ENCODE results near the gene RIN2. TPM values are rescaled to one million over a fixed set of nuclear protein-coding genes. Genes with fewer than 3 reads are reported as not detected.

RIN2 gene
- total RNA-seq, 1 experiment from 2014 or later: 46.2 TPM

DNA sequence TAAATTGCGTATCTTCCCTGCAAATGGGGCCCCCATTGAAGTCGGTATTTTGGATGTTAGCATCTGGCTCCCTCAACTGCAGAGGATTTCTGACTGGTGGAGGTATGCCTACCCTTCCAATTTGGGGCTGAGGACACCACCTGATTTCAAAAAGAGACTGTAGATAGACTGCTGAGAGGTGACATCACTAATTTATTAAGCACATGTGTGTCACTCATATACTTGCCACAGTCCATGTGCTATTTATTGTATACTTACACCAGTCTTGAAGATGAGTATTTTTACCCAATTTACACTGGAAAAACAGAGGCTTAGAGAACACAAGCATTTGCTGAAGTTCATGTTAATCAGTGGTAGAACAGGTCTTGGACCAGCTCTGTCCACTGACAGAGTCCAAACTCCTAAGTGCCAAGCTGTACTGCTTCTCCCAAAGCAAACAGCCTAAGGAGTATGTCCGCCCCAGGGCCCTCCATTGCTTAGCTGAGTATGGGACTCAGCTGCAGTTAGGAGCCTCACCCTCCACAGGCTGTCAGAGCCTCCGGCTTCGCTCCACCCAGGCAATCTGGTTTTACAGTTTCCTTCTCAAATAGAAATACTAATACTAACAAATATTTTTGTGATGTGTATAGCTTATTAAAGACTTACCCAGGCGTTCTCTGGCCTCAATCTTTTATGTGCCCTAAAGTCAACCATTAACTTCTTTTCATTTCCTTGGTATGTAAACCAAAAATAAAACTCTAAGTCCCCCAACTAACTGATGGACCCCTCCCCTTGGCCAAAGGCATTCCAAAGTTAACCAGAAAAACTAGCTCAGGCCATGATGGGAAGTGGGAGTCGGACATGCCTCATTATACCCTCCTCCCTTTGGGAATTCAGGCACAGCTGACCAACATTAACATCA, 17.5 kb downstream of the RIN2 start:
- CTCF ChIA-PET: interaction anchor here (0.6 kb wide), 1 partner anchor 198 kb away, joined by 3 read pairs; no protein-coding TSS in a partner anchor

DNA sequence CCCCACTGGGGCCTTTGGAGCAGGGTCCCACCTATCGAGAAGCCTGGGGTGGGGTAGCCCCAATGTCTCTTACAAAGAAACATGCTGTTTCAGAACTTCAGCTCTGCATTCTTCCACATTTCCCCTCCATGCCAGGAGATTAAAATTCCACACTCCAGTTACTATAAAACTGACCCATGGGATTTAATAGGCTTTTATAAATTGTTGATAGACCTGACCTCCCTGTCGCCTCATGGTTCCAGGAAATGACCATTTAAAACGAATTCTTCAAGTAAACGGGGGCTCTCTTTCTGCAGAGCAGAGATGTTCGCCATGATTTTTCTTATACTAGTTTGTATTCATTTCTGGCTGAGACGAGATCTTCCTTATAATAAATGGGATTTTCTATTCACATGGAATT, 19.3 kb downstream of the RIN2 start:
- Histone ChIP-seq H3K4me1 (replicated peaks; ENCODE audit: insufficient read depth) (peaks cover 16% of the 10 kb centered on the region; the same call in 1 of the 2 replicates), H3K9me3 (ENCODE audit: insufficient read depth, low read depth) (no peaks in the 10 kb centered on the region), H3K4me2 (no peak overlapping the region), H2AFZ (no peak overlapping the region), H3K36me3 (ENCODE audit: low read depth) (no peaks in the 10 kb centered on the region), H3K79me2 (ENCODE audit: low read depth) (no peaks in the 10 kb centered on the region), H3F3A (ENCODE audit: insufficient read depth, low read depth) (no peaks in the 10 kb centered on the region), H3K27ac (no peak overlapping the region), H3K9me2 (ENCODE audit: insufficient read depth) (no peaks in the 10 kb centered on the region), H4K20me1 (ENCODE audit: insufficient read depth) (no peaks in the 10 kb centered on the region), H3K27me3 (ENCODE audit: insufficient read depth, low read depth) (no peaks in the 10 kb centered on the region), H3K4me3 (no peak overlapping the region)
- intact Hi-C loops (cut with micrococcal nuclease; ENCODE audit: unreplicated experiment): no loop called here
- ChIA-PET POLR2A (ENCODE audit: unreplicated experiment) (no interaction called here), CTCF (no interaction called here)
- no peak for DNase-seq
- no TSS peak for BruUV-seq (replicated peaks)
- TF ChIP-seq CTCF (conservative IDR thresholded peaks at IDR 0.05): no peak
- TF ChIP-seq EZH2 (IDR thresholded peaks at IDR 0.05; ENCODE audit: low read depth): no peak

More for the DNA sequence above, 17.5 kb downstream of the RIN2 start:
- POLR2A ChIA-PET (ENCODE audit: unreplicated experiment): interaction anchor here (0.5 kb wide), 1 partner anchor 197 kb away, joined by 4 read pairs; no protein-coding TSS in a partner anchor
- DNase-seq: peak in 1 of 2 experiments; percentile 63
- H3K4me2 ChIP-seq: no peak overlapping the region
- H3F3A ChIP-seq (ENCODE audit: insufficient read depth, low read depth): no peaks in the 10 kb centered on the region
- TF ChIP-seq EZH2 (IDR thresholded peaks at IDR 0.05; ENCODE audit: low read depth): no peak
- no peak for TF ChIP-seq CTCF (conservative IDR thresholded peaks at IDR 0.05)
- no peak overlapping the region for H2AFZ ChIP-seq
- H3K27me3 ChIP-seq (ENCODE audit: insufficient read depth, low read depth): no peaks in the 10 kb centered on the region
- no peaks in the 10 kb centered on the region for H3K79me2 ChIP-seq (ENCODE audit: low read depth)
- H3K4me3 ChIP-seq: no peak overlapping the region
- no peaks in the 10 kb centered on the region for H3K9me2 ChIP-seq (ENCODE audit: insufficient read depth)
- no peaks in the 10 kb centered on the region for H3K36me3 ChIP-seq (ENCODE audit: low read depth)
- no peaks in the 10 kb centered on the region for H4K20me1 ChIP-seq (ENCODE audit: insufficient read depth)
- H3K4me1 ChIP-seq (replicated peaks; ENCODE audit: insufficient read depth): peaks cover 16% of the 10 kb centered on the region; the same call in 1 of the 2 replicates
- intact Hi-C loops (cut with micrococcal nuclease; ENCODE audit: unreplicated experiment): no loop called here
- BruUV-seq (replicated peaks): no TSS peak
- no peak overlapping the region for H3K27ac ChIP-seq
- no peaks in the 10 kb centered on the region for H3K9me3 ChIP-seq (ENCODE audit: insufficient read depth, low read depth)

DNA sequence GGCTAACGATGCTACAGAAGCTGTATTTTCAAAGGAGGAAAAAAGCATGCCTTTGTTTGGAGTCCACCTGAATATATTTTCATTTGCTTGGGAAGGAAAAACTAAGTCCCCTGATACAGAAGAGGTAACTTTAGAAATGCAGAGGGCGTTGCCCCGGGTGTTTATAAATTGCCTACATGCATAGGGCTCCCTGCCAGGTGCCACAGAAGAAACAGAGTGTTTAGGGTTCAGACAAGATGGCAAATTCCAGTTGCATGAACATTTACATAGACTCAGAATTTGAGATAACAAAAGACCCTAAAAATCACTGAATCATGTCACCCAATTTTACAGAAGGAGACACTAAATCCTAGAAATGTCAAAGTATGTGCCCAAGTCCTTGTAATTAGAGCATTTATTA, 19.9 kb downstream of the RIN2 start:
- Histone ChIP-seq H3K4me1 (replicated peaks; ENCODE audit: insufficient read depth) (peaks cover 21% of the 10 kb centered on the region), H3K4me3 (no peak overlapping the region), H3K9me2 (ENCODE audit: insufficient read depth) (no peaks in the 10 kb centered on the region), H3F3A (ENCODE audit: insufficient read depth, low read depth) (peaks cover 5% of the 10 kb centered on the region; the same call in 1 of the 2 replicates), H3K27me3 (ENCODE audit: insufficient read depth, low read depth) (no peaks in the 10 kb centered on the region), H3K9me3 (ENCODE audit: insufficient read depth, low read depth) (no peaks in the 10 kb centered on the region), H3K36me3 (ENCODE audit: low read depth) (no peaks in the 10 kb centered on the region), H3K4me2 (no peak overlapping the region), H3K79me2 (ENCODE audit: low read depth) (no peaks in the 10 kb centered on the region), H4K20me1 (ENCODE audit: insufficient read depth) (no peaks in the 10 kb centered on the region), H3K27ac (no peak overlapping the region), H2AFZ (no peak overlapping the region)
- no TSS peak for BruUV-seq (replicated peaks)
- CTCF ChIA-PET: no interaction called here
- POLR2A ChIA-PET (ENCODE audit: unreplicated experiment): no interaction called here
- intact Hi-C loops (cut with micrococcal nuclease; ENCODE audit: unreplicated experiment): no loop called here
- no peak for DNase-seq
- TF ChIP-seq CTCF (conservative IDR thresholded peaks at IDR 0.05): no peak
- no peak for TF ChIP-seq EZH2 (IDR thresholded peaks at IDR 0.05; ENCODE audit: low read depth)
